ENCODE results near the gene AK3. TPM values are rescaled to one million over a fixed set of nuclear protein-coding genes. Genes with fewer than 3 reads are reported as not detected.

AK3 gene
- total and polyA plus RNA-seq, 2 donors (not counting 3 experiments of a cell fraction or from before 2014, with no cell fraction given), result 20.6 to 42.3 TPM

- CTCF ChIA-PET, result interaction anchor here (0.9 to 1.0 kb wide), 3 partner anchors 36 to 97 kb away, joined by 3 read pairs; no protein-coding TSS in a partner anchor
- POLR2A ChIA-PET, result no interaction called here
- BruUV-seq (replicated peaks), result TSS peak; percentile 46
Measured at GRCh38 chr9:4680173-4680525, 60.9 kb downstream of the AK3 start.

More at GRCh38 chr9:4680173-4680525, 60.9 kb downstream of the AK3 start:
- no peak for FAIRE-seq
- Histone ChIP-seq H3K27ac (ENCODE audit: insufficient read depth, low read depth, low read length) (peak overlapping the region; percentile 71), H3K4me3 (replicated peaks in 1 of 3; ENCODE audit: insufficient read depth in 1 of 3, low read depth in 1 of 3, low read length in 3 of 3) (peak overlapping the region; percentile 69 to 84 (median 75)), H3K27me3 (ENCODE audit: control insufficient read depth in 2 of 2, insufficient read depth in 2 of 2, low read length in 2 of 2) (no peaks in the 10 kb centered on the region), H3K36me3 (ENCODE audit: control insufficient read depth in 2 of 2, extremely low read depth in 1 of 2, insufficient read depth in 2 of 2, low read length in 2 of 2) (peaks cover 0 to 3% of the 10 kb centered on the region in 2 experiments), H3K4me1 (ENCODE audit: control insufficient read depth, extremely low read depth, insufficient read depth, low read length) (peaks cover 6% of the 10 kb centered on the region), H2AFZ (ENCODE audit: low read depth, low read length) (peak overlapping the region; percentile 68), H3K9me3 (replicated peaks; ENCODE audit: control insufficient read depth, insufficient read depth, low read length) (no peaks in the 10 kb centered on the region), H3K9me1 (replicated peaks; ENCODE audit: control insufficient read depth, extremely low read depth, insufficient read depth, low read length) (no peaks in the 10 kb centered on the region), H3K9ac (replicated peaks; ENCODE audit: extremely low read depth, insufficient read depth, low read length) (peak overlapping the region; percentile 89), H3K4me2 (ENCODE audit: insufficient read depth, low read length) (peak overlapping the region; percentile 97), H3K79me2 (ENCODE audit: control insufficient read depth, insufficient read depth, low read length) (peaks cover 22% of the 10 kb centered on the region), H4K20me1 (replicated peaks; ENCODE audit: control insufficient read depth, extremely low read depth, insufficient read depth, low read length) (no peaks in the 10 kb centered on the region)
- TF ChIP-seq CTCF (IDR thresholded peaks at IDR 0.05; ENCODE audit: extremely low read depth in 1 of 2, insufficient read depth in 1 of 2, low read depth in 1 of 2, low read length in 2 of 2), result no peak
- no peak for TF ChIP-seq GATA2 (IDR thresholded peaks at IDR 0.05; ENCODE audit: insufficient read depth, insufficient read length, low read depth, low read length)
- TF ChIP-seq FOS (IDR thresholded peaks at IDR 0.05; ENCODE audit: borderline replicate concordance, insufficient read depth, low read length), result no peak
- intact Hi-C loops (cut with micrococcal nuclease) (no loop called here), dilution Hi-C loops (cut with MboI; ENCODE audit: extremely low pct_ligation_motif_present, low sequenced_read_pairs) (no loop called here)
- peak; percentile 58 for DNase-seq (ENCODE audit: low read depth, low spot score)
